HEK293 (cell line): ENCODE measurements around the gene PIK3R6.

Source experiments
- CTCF ChIA-PET: fragments of 350-600 bp; formaldehyde crosslinking; extraction: SDS; loops from one replicate; lab custom pipeline; 2021; ENCODE audit warnings: antibody characterized with exemption; lab: Yijun Ruan, JAX
- POLR2A ChIA-PET: fragments of 300-600 bp; formaldehyde crosslinking; extraction: SDS; loops from one replicate; lab custom pipeline; 2020; ENCODE audit warnings: antibody characterized with exemption, inconsistent platforms; lab: Yijun Ruan, JAX
- H3K27ac ChIP-seq: fragments of 200-500 bp; sonication (Bioruptor generic); 2 replicates; pipeline ENCODE4 v1.5.1; 2014; ENCODE audit warnings: low read depth, low read length, control low read depth, inconsistent platforms; ENCODE audit errors: extremely low read depth
- H3K36me3 ChIP-seq, 2 experiments: fragments of 200-500 bp in 1 of 2; sonication (Bioruptor generic) in 1 of 2; 1 replicate in 1 of 2; 2 replicates in 1 of 2; pipeline ENCODE4 v1.5.1; 2014 to 2017; ENCODE audit warnings: inconsistent platforms in 2 of 2, low read length in 2 of 2; ENCODE audit not compliant: control insufficient read depth in 2 of 2, insufficient read depth in 1 of 2
- H3K4me1 ChIP-seq: fragments of 200-500 bp; sonication (Bioruptor generic); 2 replicates; pipeline ENCODE4 v1.5.1; 2014; ENCODE audit warnings: mild to moderate bottlenecking, low read length, inconsistent platforms; ENCODE audit not compliant: control insufficient read depth, insufficient read depth
- H3K4me3 ChIP-seq: 2 replicates; pipeline ENCODE4 v1.5.1; 2011; ENCODE audit warnings: low read depth, mild to moderate bottlenecking, control low read depth, low read length, moderate library complexity
- H3K9me3 ChIP-seq: fragments of 200-500 bp; sonication (Bioruptor generic); 2 replicates; pipeline ENCODE4 v1.5.1; 2014; ENCODE audit warnings: low read depth, low read length, inconsistent platforms; ENCODE audit not compliant: control insufficient read depth, insufficient read depth
- KLF17 ChIP-seq: fragments of 450-650 bp; formaldehyde crosslinking; IDR thresholded peaks from 2 replicates; pipeline ENCODE4 v1.5.1; 2016; ENCODE audit warnings: missing biosample characterization, missing genetic modification characterization
- SETDB1 ChIP-seq: IDR thresholded peaks from one replicate; pipeline ENCODE4 v1.6.1; 2017; ENCODE audit warnings: mild to moderate bottlenecking, low read length, moderate library complexity, mixed read lengths; ENCODE audit not compliant: insufficient read length
- TRIM28 ChIP-seq: IDR thresholded peaks from 2 replicates; pipeline ENCODE4 v1.6.1; 2011; ENCODE audit warnings: low read length, control low read depth, borderline replicate concordance
- ZNF132 ChIP-seq: fragments of 450-650 bp; formaldehyde crosslinking; IDR thresholded peaks from 2 replicates; pipeline ENCODE4 v1.5.1; 2017; ENCODE audit warnings: missing biosample characterization, missing genetic modification characterization, borderline replicate concordance
- ZNF140 ChIP-seq: fragments of 450-650 bp; formaldehyde crosslinking; IDR thresholded peaks from 2 replicates; pipeline ENCODE4 v1.5.1; 2016; ENCODE audit warnings: missing biosample characterization, missing genetic modification characterization
- ZNF274 ChIP-seq, 2 experiments: fragments of 200-500 bp in 1 of 2; fragments of 450-650 bp in 1 of 2; sonication (Bioruptor generic) in 1 of 2; formaldehyde crosslinking in 1 of 2; IDR thresholded peaks; 2 replicates each; pipeline versions ENCODE4 v1.5.1 to v1.6.1; 2014 to 2016; ENCODE audit warnings: borderline replicate concordance in 1 of 2, inconsistent platforms in 1 of 2, low read length in 1 of 2, missing biosample characterization in 1 of 2, missing genetic modification characterization in 1 of 2
- ZNF302 ChIP-seq: fragments of 450-650 bp; formaldehyde crosslinking; IDR thresholded peaks from 2 replicates; pipeline ENCODE4 v1.5.1; 2016; ENCODE audit warnings: missing biosample characterization, missing genetic modification characterization, low read depth
- ZNF335 ChIP-seq: fragments of 450-650 bp; formaldehyde crosslinking; conservative IDR thresholded peaks from 2 replicates; pipeline ENCODE4 v1.5.1; 2016; ENCODE audit warnings: missing biosample characterization, missing genetic modification characterization
- ZNF366 ChIP-seq: fragments of 450-650 bp; formaldehyde crosslinking; conservative IDR thresholded peaks from 2 replicates; pipeline ENCODE4 v1.5.1; 2016; ENCODE audit warnings: missing biosample characterization, missing genetic modification characterization
- ZNF37A ChIP-seq: fragments of 450-650 bp; IDR thresholded peaks from 2 replicates; pipeline ENCODE4 v1.5.1; 2018; ENCODE audit warnings: missing biosample characterization, missing genetic modification characterization
- ZNF391 ChIP-seq: fragments of 450-650 bp; formaldehyde crosslinking; IDR thresholded peaks from 2 replicates; pipeline ENCODE4 v1.5.1; 2016; ENCODE audit warnings: low read depth, missing biosample characterization, missing genetic modification characterization, borderline replicate concordance
- ZNF521 ChIP-seq: fragments of 450-650 bp; formaldehyde crosslinking; IDR thresholded peaks from 2 replicates; pipeline ENCODE4 v1.5.1; 2017; ENCODE audit warnings: missing biosample characterization, mild to moderate bottlenecking, missing genetic modification characterization
- ZNF530 ChIP-seq: fragments of 450-650 bp; formaldehyde crosslinking; IDR thresholded peaks from 2 replicates; pipeline ENCODE4 v1.5.1; 2016; ENCODE audit warnings: low read depth, missing biosample characterization, missing genetic modification characterization
- ZNF639 ChIP-seq: fragments of 450-650 bp; formaldehyde crosslinking; IDR thresholded peaks from 2 replicates; pipeline ENCODE4 v1.5.1; 2016; ENCODE audit warnings: missing biosample characterization, missing genetic modification characterization
- ZNF677 ChIP-seq: fragments of 450-650 bp; IDR thresholded peaks from 2 replicates; pipeline ENCODE4 v1.5.0; 2018; ENCODE audit warnings: missing biosample characterization, mild to moderate bottlenecking, missing genetic modification characterization, moderate library complexity
- ZNF768 ChIP-seq: fragments of 450-650 bp; formaldehyde crosslinking; IDR thresholded peaks from 2 replicates; pipeline ENCODE4 v1.5.1; 2018; ENCODE audit warnings: missing biosample characterization, mild to moderate bottlenecking, missing genetic modification characterization

Gene PIK3R6

GRCh38 chr17:8776881-8777280 is 90.6 kb downstream of the PIK3R6 start:
- Histone ChIP-seq H3K9me3 (no peaks in the 10 kb centered on the region; the same call in 1 of the 2 replicates), H3K36me3 (no peaks in the 10 kb centered on the region), H3K4me3 (no peak overlapping the region), H3K4me1 (no peaks in the 10 kb centered on the region), H3K27ac (no peak overlapping the region)
- 0 out of 2 replicates have a peak, but pooled peaks have one; percentile 9 for TF ChIP-seq ZNF677 (tag by site-specific recombination)
- TF ChIP-seq ZNF521 (tag by site-specific recombination) = no peak
- POLR2A ChIA-PET = no interaction called here
- CTCF ChIA-PET = interaction anchor here (0.7 to 6.6 kb wide), 7 partner anchors 9 to 561 kb away, joined by 3 to 72 read pairs (median 5); no protein-coding TSS in a partner anchor

GRCh38 chr17:8776248-8776647 is 91.2 kb downstream of the PIK3R6 start:
- CTCF ChIA-PET = interaction anchor here (0.6 to 6.6 kb wide), 10 partner anchors 9 to 561 kb away, joined by 3 to 72 read pairs (median 5); no protein-coding TSS in a partner anchor
- TF ChIP-seq ZNF335 (0 out of 2 replicates have a peak, but pooled peaks have one; percentile 31), ZNF37A (tag by site-specific recombination) (no peak)
- Histone ChIP-seq H3K36me3 (no peaks in the 10 kb centered on the region), H3K4me3 (no peak overlapping the region), H3K9me3 (no peaks in the 10 kb centered on the region), H3K27ac (no peak overlapping the region), H3K4me1 (no peaks in the 10 kb centered on the region)
- POLR2A ChIA-PET = no interaction called here

GRCh38 chr17:8766731-8767130 is 100.7 kb downstream of the PIK3R6 start:
- Histone ChIP-seq H3K9me3 (peaks cover 2% of the 10 kb centered on the region; the same call in 1 of the 2 replicates), H3K4me1 (no peaks in the 10 kb centered on the region), H3K4me3 (no peak overlapping the region), H3K36me3 (no peaks in the 10 kb centered on the region), H3K27ac (no peak overlapping the region)
- ChIA-PET CTCF (interaction anchor here (1.3 to 3.5 kb wide), 3 partner anchors 9 to 20 kb away, joined by 6 to 17 read pairs (median 6); no protein-coding TSS in a partner anchor), POLR2A (no interaction called here)
- TF ChIP-seq ZNF302 = no peak
- TF ChIP-seq ZNF530 (tag by site-specific recombination) = no peak
- no peak for TF ChIP-seq ZNF132
- no peak for TF ChIP-seq ZNF391 (tag by site-specific recombination)
- no peak for TF ChIP-seq KLF17 (tag by site-specific recombination)
- no peak for TF ChIP-seq ZNF366 (tag by site-specific recombination)
- TF ChIP-seq ZNF274 (IDR thresholded peaks at IDR 0.05; ENCODE audit: low read length) = no peak
- TF ChIP-seq ZNF274 (tag by site-specific recombination; IDR thresholded peaks at IDR 0.05; ENCODE audit: borderline replicate concordance) = no peak
- no peak for TF ChIP-seq ZNF639 (tag by site-specific recombination)
- TF ChIP-seq ZNF768 (tag by site-specific recombination) = no peak

- POLR2A ChIA-PET = no interaction called here
- CTCF ChIA-PET = interaction anchor here (0.6 to 2.6 kb wide), 2 partner anchors 14 to 23 kb away, joined by 5 to 11 read pairs; no protein-coding TSS in a partner anchor
- no peak overlapping the region for H3K4me3 ChIP-seq
- H3K4me1 ChIP-seq = no peaks in the 10 kb centered on the region
- no peaks in the 10 kb centered on the region for H3K36me3 ChIP-seq
- TF ChIP-seq ZNF140 (tag by site-specific recombination) = no peak
- peak; percentile 57 for TF ChIP-seq SETDB1
- peak; percentile 29; the same call in 1 of the 2 replicates for TF ChIP-seq TRIM28
- H3K9me3 ChIP-seq = peaks cover 2% of the 10 kb centered on the region; the same call in 1 of the 2 replicates
- H3K27ac ChIP-seq = no peak overlapping the region
These were observed 105.5 kb downstream of the PIK3R6 start for GRCh38 chr17:8762012-8762411.
